Natural killer cell (primary cell): ENCODE results near the gene MRPL27. TPM values are rescaled to one million over a fixed set of nuclear protein-coding genes. Genes with fewer than 3 reads are reported as not detected.

Experiments
- ATAC-seq, 3 donors: fragments of 150-1000 bp in 2 of 3; fragments of 200-7000 bp in 1 of 3; cut with Tn5 transposase; 1 replicate in 1 of 3; 2 replicates in 2 of 3; pipeline ENCODE4 v1.10.0; 2021; ENCODE audit warnings: mild to moderate bottlenecking in 2 of 3, moderate library complexity in 2 of 3
- DNase-seq, 2 donors: peaks; one replicate each; pipeline versions ENCODE4 v3.0.0 to v3.0.0-alpha.2; 2013 to 2021; ENCODE audit warnings: mixed read lengths in 1 of 2
- H3K27ac ChIP-seq: one replicate; pipeline ENCODE4 v1.5.1; 2013; ENCODE audit warnings: mild to moderate bottlenecking, low read length
- H3K27me3 ChIP-seq: one replicate; pipeline ENCODE4 v1.6.1; 2013; ENCODE audit warnings: low read length; ENCODE audit not compliant: control insufficient read depth, insufficient read depth
- H3K36me3 ChIP-seq: one replicate; pipeline ENCODE4 v1.6.1; 2013; ENCODE audit warnings: low read length; ENCODE audit not compliant: control insufficient read depth, insufficient read depth
- H3K4me1 ChIP-seq: one replicate; pipeline ENCODE4 v1.6.1; 2013; ENCODE audit warnings: low read length; ENCODE audit not compliant: control insufficient read depth, insufficient read depth
- H3K4me3 ChIP-seq: one replicate; pipeline ENCODE4 v1.5.1; 2013; ENCODE audit warnings: low read length
- H3K9me3 ChIP-seq: one replicate; pipeline ENCODE4 v1.6.1; 2013; ENCODE audit warnings: low read length; ENCODE audit not compliant: control insufficient read depth, insufficient read depth
- H3K27ac Mint-ChIP-seq, 2 donors: one replicate each; pipeline ENCODE4 v1.8.0; 2022; ENCODE audit warnings: mild to moderate bottlenecking in 2 of 2, mixed read lengths in 2 of 2, moderate library complexity in 1 of 2
- H3K27me3 Mint-ChIP-seq, 2 donors: one replicate each; pipeline ENCODE4 v1.8.0; 2022; ENCODE audit warnings: low read depth in 2 of 2, mixed read lengths in 2 of 2
- H3K36me3 Mint-ChIP-seq: one replicate; pipeline ENCODE4 v1.8.0; 2022; ENCODE audit warnings: mixed read lengths
- H3K4me1 Mint-ChIP-seq, 2 donors: one replicate each; pipeline ENCODE4 v1.8.0; 2022; ENCODE audit warnings: mixed read lengths in 2 of 2
- H3K4me3 Mint-ChIP-seq: one replicate; pipeline ENCODE4 v1.8.0; 2022; ENCODE audit warnings: mild to moderate bottlenecking, moderate library complexity, mixed read lengths
- H3K9me3 Mint-ChIP-seq, 2 donors: one replicate each; pipeline ENCODE4 v1.8.0; 2022; ENCODE audit warnings: mixed read lengths in 2 of 2
- WGBS: methylation state at CpG from one replicate; pipeline ENCODE4 v1.1.7; 2013; ENCODE audit warnings: missing lambda C conversion rate; ENCODE audit not compliant: insufficient coverage; 5-methylcytosine and 5-hydroxymethylcytosine counted together
- intact Hi-C: fragments of 100-400 bp; cut with micrococcal nuclease; formaldehyde crosslinking; loops from one replicate; pipeline ENCODE4 v1.14.2; 2022
- total RNA-seq, 4 donors: library from RNA; stranded (reverse); fragments of 120-200 nt in 1 of 4; gene quantifications; one replicate each; pipeline versions ENCODE4 v1.2.3 to v1.2.4, GENCODE V29; 2013 to 2022
- TF ChIP-seq, protein P1 (sequence below): fragments of 200-600 bp; IDR thresholded peaks from one replicate; pipeline ENCODE4 v1.8.0; 2022; ENCODE audit warnings: antibody characterized with exemption

Gene MRPL27
- total RNA-seq, 3 donors from 2014 or later (not counting 1 experiment from before 2014, with no cell fraction given): 16.4 to 36.6 (median 31.3) TPM

DNA sequence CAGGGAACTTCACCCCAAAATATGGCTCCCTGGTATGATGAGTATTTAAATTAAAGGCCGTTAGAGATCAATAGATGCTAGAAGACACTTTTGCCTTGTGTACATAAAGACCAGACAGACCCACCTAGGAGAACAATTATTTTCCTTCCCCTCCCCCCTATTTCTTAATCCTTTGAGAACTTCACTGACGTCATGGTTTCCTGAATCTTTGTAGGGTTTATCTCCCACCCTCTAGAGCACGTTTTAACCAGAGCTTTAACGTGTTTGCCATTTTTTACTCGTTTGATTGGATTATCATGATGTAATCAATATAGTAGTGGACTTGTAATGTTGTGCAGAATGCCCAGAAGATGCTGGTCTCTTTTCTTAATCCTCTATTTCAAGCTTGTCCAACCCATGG, 49.9 kb downstream of the MRPL27 start:
- Histone ChIP-seq H3K27ac (no peak overlapping the region), H3K36me3 (no peaks in the 10 kb centered on the region), H3K27me3 (no peaks in the 10 kb centered on the region), H3K4me1 (no peaks in the 10 kb centered on the region), H3K4me3 (no peak overlapping the region), H3K9me3 (no peaks in the 10 kb centered on the region)
- no peaks in the 10 kb centered on the region for H3K27me3 Mint-ChIP-seq
- no peak overlapping the region for H3K4me3 Mint-ChIP-seq
- ATAC-seq: no peak
- H3K27ac Mint-ChIP-seq: no peak overlapping the region
- H3K4me1 Mint-ChIP-seq: no peaks in the 10 kb centered on the region
- intact Hi-C loops: no loop called here
- TF ChIP-seq, protein P1, sequence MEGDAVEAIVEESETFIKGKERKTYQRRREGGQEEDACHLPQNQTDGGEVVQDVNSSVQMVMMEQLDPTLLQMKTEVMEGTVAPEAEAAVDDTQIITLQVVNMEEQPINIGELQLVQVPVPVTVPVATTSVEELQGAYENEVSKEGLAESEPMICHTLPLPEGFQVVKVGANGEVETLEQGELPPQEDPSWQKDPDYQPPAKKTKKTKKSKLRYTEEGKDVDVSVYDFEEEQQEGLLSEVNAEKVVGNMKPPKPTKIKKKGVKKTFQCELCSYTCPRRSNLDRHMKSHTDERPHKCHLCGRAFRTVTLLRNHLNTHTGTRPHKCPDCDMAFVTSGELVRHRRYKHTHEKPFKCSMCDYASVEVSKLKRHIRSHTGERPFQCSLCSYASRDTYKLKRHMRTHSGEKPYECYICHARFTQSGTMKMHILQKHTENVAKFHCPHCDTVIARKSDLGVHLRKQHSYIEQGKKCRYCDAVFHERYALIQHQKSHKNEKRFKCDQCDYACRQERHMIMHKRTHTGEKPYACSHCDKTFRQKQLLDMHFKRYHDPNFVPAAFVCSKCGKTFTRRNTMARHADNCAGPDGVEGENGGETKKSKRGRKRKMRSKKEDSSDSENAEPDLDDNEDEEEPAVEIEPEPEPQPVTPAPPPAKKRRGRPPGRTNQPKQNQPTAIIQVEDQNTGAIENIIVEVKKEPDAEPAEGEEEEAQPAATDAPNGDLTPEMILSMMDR: no peak
- DNase-seq: no peak
- WGBS: 73% methylated on average over 5 of the region's 5 CpGs
- H3K9me3 Mint-ChIP-seq: no peaks in the 10 kb centered on the region
- H3K36me3 Mint-ChIP-seq: no peaks in the 10 kb centered on the region

GRCh38 chr17:50322271-50322670, 50.7 kb downstream of the MRPL27 start:
- WGBS: 98% methylated on average over 5 of the region's 7 CpGs
- Histone ChIP-seq H3K4me1 (no peaks in the 10 kb centered on the region), H3K27ac (no peak overlapping the region), H3K27me3 (no peaks in the 10 kb centered on the region), H3K36me3 (no peaks in the 10 kb centered on the region), H3K4me3 (no peak overlapping the region), H3K9me3 (no peaks in the 10 kb centered on the region)
- H3K27ac Mint-ChIP-seq: no peak overlapping the region
- H3K27me3 Mint-ChIP-seq: no peaks in the 10 kb centered on the region
- ATAC-seq: no peak
- H3K4me3 Mint-ChIP-seq: no peak overlapping the region
- no peaks in the 10 kb centered on the region for H3K9me3 Mint-ChIP-seq
- DNase-seq: no peak
- H3K4me1 Mint-ChIP-seq: no peaks in the 10 kb centered on the region
- intact Hi-C loops: no loop called here
- H3K36me3 Mint-ChIP-seq: no peaks in the 10 kb centered on the region
- TF ChIP-seq, protein P1: no peak

DNA sequence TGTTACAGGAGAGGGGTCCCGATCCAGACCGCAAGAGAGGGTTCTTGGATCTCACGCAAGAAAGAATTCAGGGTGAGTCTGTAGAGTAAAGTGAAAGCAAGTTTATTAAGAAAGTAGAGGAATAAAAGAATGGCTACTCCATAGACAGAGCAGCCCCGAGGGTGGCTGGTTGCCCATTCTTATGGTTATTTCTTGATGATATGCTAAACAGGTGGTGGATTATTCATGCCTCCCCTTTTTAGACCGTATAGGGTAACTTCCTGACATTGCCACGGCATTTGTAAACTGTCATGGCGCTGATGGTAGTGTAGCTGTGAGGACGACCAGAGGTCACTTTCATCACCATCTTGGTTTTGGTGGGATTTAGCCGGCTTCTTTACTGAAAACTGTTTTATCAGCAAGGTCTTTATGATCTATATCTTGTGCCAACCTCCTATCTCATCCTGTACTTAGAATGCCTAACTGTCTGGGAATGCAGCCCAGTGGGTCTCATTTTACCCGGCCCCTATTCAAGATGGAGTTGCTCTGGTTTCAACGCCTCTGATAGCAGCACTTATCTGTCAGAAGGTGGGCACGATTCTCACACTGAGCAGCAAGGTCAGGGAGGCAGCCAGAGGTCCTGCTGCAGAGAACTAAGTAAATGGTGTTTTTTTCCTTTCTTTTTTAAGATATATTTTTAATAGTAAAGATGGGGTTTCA, 53.5 kb downstream of the MRPL27 start:
- Histone ChIP-seq H3K9me3 (no peaks in the 10 kb centered on the region), H3K4me3 (no peak overlapping the region), H3K27ac (no peak overlapping the region), H3K4me1 (no peaks in the 10 kb centered on the region), H3K36me3 (no peaks in the 10 kb centered on the region), H3K27me3 (no peaks in the 10 kb centered on the region)
- no peaks in the 10 kb centered on the region for H3K36me3 Mint-ChIP-seq
- WGBS: 90% methylated on average over 12 of the region's 12 CpGs
- H3K4me3 Mint-ChIP-seq: no peak overlapping the region
- no peaks in the 10 kb centered on the region for H3K9me3 Mint-ChIP-seq
- H3K27ac Mint-ChIP-seq: no peak overlapping the region
- DNase-seq (no peak), ATAC-seq (no peak)
- TF ChIP-seq, protein P1: no peak
- intact Hi-C loops: loop anchor here (10.0 kb wide), 1 partner anchor 65 kb away; no protein-coding TSS in a partner anchor
- no peaks in the 10 kb centered on the region for H3K4me1 Mint-ChIP-seq
- H3K27me3 Mint-ChIP-seq: no peaks in the 10 kb centered on the region
